GM18520 (cell line): ENCODE results near the gene PRSS22.

Source experiments
- ATAC-seq: cut with Tn5 transposase; IDR thresholded peaks from one replicate; pipeline ENCODE4 v1.9.1; 2021; ENCODE audit not compliant: unreplicated experiment

The PRSS22 gene

GRCh38 chr16:2881783-2882649 lies 24.0 kb upstream of the PRSS22 start:
- no peak for ATAC-seq

GRCh38 chr16:2879854-2880508 lies 22.0 kb upstream of the PRSS22 start:
- no peak for ATAC-seq

GRCh38 chr16:2874912-2875362 lies 17.0 kb upstream of the PRSS22 start:
- peak; percentile 64 for ATAC-seq

GRCh38 chr16:2874032-2874911 lies 16.3 kb upstream of the PRSS22 start:
- ATAC-seq = no peak

- ATAC-seq = no peak
Measured at GRCh38 chr16:2871926-2872325, 14.0 kb upstream of the PRSS22 start.

- peak; percentile 66 for ATAC-seq
Measured at GRCh38 chr16:2867987-2868789, 10.2 kb upstream of the PRSS22 start.

GRCh38 chr16:2867661-2867986 lies 9.7 kb upstream of the PRSS22 start:
- ATAC-seq = no peak

GRCh38 chr16:2866431-2866830 lies 8.5 kb upstream of the PRSS22 start:
- ATAC-seq = no peak

- no peak for ATAC-seq
Measured at GRCh38 chr16:2865651-2866050, 7.7 kb upstream of the PRSS22 start.

- no peak for ATAC-seq
Measured at GRCh38 chr16:2860826-2861567, 3.0 kb upstream of the PRSS22 start.

- no peak for ATAC-seq
Measured at GRCh38 chr16:2859686-2860265, 1.8 kb upstream of the PRSS22 start.

- ATAC-seq = no peak
Measured at GRCh38 chr16:2858245-2859025, 465 bp upstream of the PRSS22 start.

- no peak for ATAC-seq
Measured at GRCh38 chr16:2856686-2857450, 1.1 kb downstream of the PRSS22 start.

GRCh38 chr16:2856061-2856670 lies 1.8 kb downstream of the PRSS22 start:
- no peak for ATAC-seq

GRCh38 chr16:2855536-2855935 lies 2.4 kb downstream of the PRSS22 start:
- ATAC-seq = no peak

GRCh38 chr16:2854700-2855309 lies 3.2 kb downstream of the PRSS22 start:
- no peak for ATAC-seq

GRCh38 chr16:2853531-2854073 lies 4.4 kb downstream of the PRSS22 start:
- no peak for ATAC-seq
